ENCODE data around the gene LUZP4.
A peak's percentile ranks its signal among the peaks of the same experiment; 100 is the strongest.
"Not testable (repeated sequence)": the region's sequence is repeated elsewhere in the genome, so short reads cannot be mapped to it uniquely, and the experiment has no call there.

LUZP4 gene

DNA sequence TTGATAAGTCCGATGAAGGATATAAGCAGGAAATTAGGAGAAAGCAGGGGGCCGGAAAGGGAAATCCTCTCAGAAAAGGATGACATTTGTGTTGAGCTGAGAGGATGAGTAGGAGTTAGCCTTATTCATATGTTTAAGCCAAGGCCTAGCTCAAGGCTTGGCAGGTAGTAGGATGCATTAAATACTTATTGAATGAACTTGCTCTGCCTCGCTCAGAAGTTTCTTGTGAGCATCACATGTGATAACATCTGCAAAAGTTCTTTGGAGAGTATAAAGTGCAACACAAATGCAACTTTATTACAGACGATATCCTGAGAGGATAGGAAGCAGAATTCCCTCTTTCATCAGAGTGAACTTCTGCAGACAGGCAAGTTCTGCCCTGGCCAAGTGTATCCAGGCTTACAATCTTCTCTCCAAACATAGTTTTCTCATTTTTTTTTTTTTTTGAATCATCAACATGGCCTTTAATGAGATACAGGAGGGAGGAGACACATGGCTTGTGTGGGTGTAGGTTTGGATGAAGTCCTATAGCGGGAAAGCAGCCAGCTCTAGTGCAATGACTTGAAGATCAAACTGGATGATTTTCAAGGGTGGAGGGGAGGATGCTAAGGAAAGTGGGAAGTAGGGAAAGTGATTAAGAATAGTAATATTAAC lies 48.1 kb downstream of the LUZP4 start:
- TF ChIP-seq, protein P1, sequence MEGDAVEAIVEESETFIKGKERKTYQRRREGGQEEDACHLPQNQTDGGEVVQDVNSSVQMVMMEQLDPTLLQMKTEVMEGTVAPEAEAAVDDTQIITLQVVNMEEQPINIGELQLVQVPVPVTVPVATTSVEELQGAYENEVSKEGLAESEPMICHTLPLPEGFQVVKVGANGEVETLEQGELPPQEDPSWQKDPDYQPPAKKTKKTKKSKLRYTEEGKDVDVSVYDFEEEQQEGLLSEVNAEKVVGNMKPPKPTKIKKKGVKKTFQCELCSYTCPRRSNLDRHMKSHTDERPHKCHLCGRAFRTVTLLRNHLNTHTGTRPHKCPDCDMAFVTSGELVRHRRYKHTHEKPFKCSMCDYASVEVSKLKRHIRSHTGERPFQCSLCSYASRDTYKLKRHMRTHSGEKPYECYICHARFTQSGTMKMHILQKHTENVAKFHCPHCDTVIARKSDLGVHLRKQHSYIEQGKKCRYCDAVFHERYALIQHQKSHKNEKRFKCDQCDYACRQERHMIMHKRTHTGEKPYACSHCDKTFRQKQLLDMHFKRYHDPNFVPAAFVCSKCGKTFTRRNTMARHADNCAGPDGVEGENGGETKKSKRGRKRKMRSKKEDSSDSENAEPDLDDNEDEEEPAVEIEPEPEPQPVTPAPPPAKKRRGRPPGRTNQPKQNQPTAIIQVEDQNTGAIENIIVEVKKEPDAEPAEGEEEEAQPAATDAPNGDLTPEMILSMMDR (IDR thresholded peaks at IDR 0.05; ENCODE audit: low read depth, low read length) = no peak
- peak; percentile 80 for DNase-seq (ENCODE audit: extremely low read depth, low read depth)

DNA sequence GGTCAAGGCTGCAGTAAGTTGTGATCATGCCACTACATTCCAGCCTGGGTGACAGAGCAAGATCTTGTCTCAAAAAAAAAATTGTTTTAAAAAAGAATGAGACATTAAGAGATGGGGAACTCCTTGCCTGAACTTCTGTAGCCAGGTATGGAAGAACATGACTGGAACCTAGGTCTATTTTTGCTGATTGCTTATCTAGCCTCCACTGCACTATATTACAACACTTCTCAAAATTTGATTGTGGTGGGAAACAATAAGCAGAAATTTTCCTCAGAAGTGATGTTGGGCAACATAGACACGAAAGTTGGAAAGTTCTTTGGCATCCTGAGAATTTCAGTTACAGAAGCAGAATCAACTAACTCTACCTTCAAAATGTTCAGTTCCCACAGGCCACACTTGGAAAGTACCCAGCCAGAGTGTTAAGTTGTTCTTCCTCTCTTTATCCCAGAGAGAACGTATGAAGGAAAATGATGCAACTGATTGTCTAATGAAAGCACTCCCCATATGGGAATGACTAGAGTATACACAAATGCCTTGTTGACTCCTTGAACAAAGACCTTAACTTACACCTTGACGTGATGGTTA lies 50.0 kb downstream of the LUZP4 start:
- TF ChIP-seq, protein P1 (IDR thresholded peaks at IDR 0.05; ENCODE audit: low read depth, low read length) = no peak
- DNase-seq (ENCODE audit: extremely low read depth, low read depth) = no peak

DNA sequence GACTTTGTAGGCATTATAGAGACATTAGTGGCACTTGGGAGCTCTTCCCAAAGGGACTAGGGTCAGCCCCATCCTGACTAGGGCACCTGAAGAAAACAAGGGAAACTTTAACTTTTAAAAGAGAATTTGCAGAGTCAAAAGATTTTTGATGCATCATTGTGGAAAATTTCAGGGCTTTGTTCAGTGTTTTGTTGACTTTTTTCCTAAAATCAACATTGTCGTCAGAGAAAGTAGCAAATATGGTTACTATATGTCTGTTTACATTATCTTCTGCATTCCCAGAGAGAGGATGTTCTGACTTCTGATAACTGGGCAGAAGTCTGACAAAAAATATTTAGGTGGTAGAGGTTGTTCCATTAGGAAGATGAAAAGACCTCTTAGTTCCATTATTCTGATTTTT lies 51.9 kb downstream of the LUZP4 start:
- no peak for DNase-seq (ENCODE audit: extremely low read depth, low read depth)

DNA sequence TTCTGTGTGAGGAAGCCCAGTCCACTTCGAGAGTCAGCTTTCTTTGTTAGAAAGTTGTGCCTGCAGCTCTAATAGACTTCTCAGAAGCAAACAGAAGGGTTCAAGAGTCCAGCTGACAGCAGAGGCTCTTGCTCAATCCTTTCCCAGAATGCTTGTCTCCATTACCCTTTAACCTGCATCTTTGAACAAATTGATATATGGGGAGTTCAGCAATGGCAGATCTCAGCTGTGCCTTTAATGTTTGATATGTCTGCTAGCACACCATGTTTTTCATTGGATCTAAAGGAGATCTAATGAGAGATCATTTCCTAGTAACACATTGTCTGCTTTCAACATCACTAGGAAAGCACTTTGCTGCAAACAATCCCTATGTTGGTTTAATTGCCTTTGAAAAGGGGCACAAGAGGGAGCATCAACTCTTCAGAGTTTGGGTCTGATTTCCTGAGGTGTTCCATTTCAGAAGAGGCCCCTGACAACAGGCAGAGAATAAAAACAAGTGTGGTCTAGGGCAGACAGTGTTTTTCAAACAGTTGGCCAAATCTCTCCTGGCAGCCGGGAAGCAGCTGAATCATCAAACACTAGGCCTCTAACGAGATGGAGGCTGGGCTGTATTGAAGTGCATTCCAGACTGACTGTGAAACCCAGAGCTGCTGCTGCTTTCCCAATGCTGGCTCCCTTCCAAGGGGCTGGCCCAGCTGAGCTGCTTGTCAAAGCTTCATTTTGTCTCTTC lies 55.5 kb downstream of the LUZP4 start:
- DNase-seq (ENCODE audit: extremely low read depth, low read depth) = peak; percentile 89
- TF ChIP-seq, protein P1 (IDR thresholded peaks at IDR 0.05; ENCODE audit: low read depth, low read length) = no peak

More for the DNA sequence above, 51.9 kb downstream of the LUZP4 start:
- TF ChIP-seq, protein P1 (IDR thresholded peaks at IDR 0.05; ENCODE audit: low read depth, low read length) = no peak

DNA sequence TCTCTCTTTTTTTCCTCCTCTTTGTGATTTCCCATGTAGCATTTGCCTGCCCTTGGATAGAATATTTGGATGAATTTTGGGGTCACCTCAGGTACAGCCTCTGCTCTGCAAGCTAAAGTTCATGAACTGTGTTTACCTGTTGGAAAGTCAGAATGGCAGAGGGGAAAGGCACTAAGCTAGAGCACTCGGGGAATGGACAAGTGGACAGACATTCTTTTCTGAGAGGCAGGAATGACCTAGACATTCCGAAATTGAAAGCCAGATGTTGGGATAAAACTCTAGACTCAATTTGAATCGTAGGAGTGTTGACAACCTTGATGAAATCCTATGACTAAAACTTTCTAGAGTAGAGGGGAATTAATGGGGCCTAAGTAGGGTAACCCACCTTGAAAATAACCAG lies 56.1 kb downstream of the LUZP4 start:
- TF ChIP-seq, protein P1 (IDR thresholded peaks at IDR 0.05; ENCODE audit: low read depth, low read length) = no peak
- no peak for DNase-seq (ENCODE audit: extremely low read depth, low read depth)

DNA sequence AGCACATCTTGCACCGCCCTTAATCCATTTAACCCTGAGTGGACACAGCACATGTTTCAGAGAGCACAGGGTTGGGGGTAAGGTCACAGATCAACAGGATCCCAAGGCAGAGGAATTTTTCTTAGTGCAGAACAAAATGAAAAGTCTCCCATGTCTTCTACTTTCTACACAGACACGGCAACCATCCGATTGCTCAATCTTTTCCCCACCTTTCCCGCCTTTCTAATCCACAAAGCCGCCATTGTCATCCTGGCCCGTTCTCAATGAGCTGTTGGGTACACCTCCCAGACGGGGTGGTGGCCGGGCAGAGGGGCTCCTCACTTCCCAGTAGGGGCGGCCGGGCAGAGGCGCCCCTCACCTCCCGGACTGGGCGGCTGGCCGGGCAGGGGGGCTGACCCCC lies 57.2 kb downstream of the LUZP4 start:
- DNase-seq (ENCODE audit: extremely low read depth, low read depth) = not testable (repeated sequence)

DNA sequence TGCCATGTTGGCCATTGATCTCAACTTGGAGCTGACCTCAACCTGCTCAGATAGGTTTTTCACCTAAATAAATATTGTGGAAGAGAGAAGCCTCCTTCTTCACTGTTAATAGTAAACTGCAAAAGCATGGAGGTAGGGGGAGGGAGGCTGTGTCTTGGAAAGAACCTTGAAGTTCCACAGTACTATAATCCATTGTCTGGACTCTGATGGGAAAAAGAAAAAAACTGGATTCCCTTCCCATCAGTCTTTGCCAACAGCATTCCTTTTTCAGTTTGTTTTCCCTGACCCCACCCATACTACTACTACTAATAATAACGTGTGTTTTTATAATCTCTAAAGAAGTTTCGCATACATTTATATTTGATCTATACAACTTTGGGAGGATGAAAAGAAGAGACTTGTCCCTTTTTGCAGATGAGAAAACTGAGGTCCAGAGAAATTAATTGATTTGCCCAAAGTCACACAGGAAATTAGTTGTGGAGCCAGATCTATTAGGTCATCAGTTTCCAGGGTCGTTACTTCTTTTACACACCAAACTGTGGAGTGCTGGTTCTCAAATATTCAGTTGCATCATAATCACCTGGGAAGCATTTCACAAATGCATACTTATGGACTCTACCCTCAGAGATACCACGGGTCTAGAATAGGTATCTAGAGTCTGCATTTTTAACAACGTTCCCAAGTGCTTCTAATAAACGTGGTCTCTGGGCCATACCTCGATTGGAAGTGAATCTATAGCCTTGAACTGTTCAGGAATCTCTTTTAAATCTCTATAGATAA lies 59.1 kb downstream of the LUZP4 start:
- TF ChIP-seq, protein P1 (IDR thresholded peaks at IDR 0.05; ENCODE audit: low read depth, low read length) = no peak
- no peak for DNase-seq (ENCODE audit: extremely low read depth, low read depth)
